ENCODE results near the gene FOXRED1. TPM values are rescaled to one million over a fixed set of nuclear protein-coding genes. Genes with fewer than 3 reads are reported as not detected.

Gene FOXRED1
- polyA plus RNA-seq, 1 donor (not counting 4 experiments of a cell fraction or from before 2014, with no cell fraction given), result 20.8 TPM

DNA sequence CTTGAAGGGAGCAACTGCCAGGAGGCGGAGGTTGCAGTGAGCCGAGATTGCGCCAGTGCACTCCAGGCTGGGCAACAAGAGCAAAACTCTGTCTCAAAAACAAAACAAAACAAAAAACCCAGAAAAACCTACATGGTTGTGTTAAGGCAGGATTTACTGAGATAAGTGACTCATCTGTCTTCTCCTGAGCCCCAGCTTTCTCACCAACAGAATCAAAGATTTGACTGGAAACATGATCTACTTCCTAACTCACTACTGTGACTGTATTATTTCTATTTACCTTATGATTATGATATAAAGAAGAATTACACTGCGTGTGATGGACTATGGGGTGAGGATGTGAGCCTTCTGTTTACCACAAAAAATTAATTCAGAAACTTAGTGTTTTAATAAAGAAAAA, 35.6 kb upstream of the FOXRED1 start:
- Histone ChIP-seq H3K4me3 (ENCODE audit: control insufficient read depth in 2 of 3, extremely low read depth in 1 of 3, insufficient read depth in 2 of 3, low read depth in 1 of 3, low read length in 3 of 3) (no peak overlapping the region), H3K9me1 (ENCODE audit: control insufficient read depth, extremely low read depth, insufficient read depth, low read length) (no peaks in the 10 kb centered on the region), H2AFZ (ENCODE audit: control insufficient read depth, low read length) (no peak overlapping the region), H3K27me3 (ENCODE audit: control insufficient read depth, extremely low read depth, insufficient read depth, low read length) (no peaks in the 10 kb centered on the region), H3K4me2 (ENCODE audit: control insufficient read depth, extremely low read depth, insufficient read depth, low read depth, low read length) (no peak overlapping the region), H3K79me2 (ENCODE audit: control insufficient read depth, insufficient read depth, low read length) (no peaks in the 10 kb centered on the region), H3K9me3 (ENCODE audit: control insufficient read depth, low read depth, low read length) (no peaks in the 10 kb centered on the region), H3K4me1 (ENCODE audit: control insufficient read depth, extremely low read depth, insufficient read depth, low read length) (no peaks in the 10 kb centered on the region), H3K9ac (ENCODE audit: control insufficient read depth, extremely low read depth, insufficient read depth, low read length) (no peak overlapping the region), H3K36me3 (ENCODE audit: control insufficient read depth in 2 of 2, extremely low read depth in 1 of 2, insufficient read depth in 2 of 2, low read length in 2 of 2) (peaks cover 0 to 5% of the 10 kb centered on the region in 2 experiments), H4K20me1 (ENCODE audit: control insufficient read depth, extremely low read depth, insufficient read depth, low read length) (no peaks in the 10 kb centered on the region), H3K27ac (ENCODE audit: control insufficient read depth, insufficient read depth, low read length) (no peak overlapping the region)
- DNase-seq (ENCODE audit: low read depth, low spot score), result no peak
- TF ChIP-seq, protein P1, sequence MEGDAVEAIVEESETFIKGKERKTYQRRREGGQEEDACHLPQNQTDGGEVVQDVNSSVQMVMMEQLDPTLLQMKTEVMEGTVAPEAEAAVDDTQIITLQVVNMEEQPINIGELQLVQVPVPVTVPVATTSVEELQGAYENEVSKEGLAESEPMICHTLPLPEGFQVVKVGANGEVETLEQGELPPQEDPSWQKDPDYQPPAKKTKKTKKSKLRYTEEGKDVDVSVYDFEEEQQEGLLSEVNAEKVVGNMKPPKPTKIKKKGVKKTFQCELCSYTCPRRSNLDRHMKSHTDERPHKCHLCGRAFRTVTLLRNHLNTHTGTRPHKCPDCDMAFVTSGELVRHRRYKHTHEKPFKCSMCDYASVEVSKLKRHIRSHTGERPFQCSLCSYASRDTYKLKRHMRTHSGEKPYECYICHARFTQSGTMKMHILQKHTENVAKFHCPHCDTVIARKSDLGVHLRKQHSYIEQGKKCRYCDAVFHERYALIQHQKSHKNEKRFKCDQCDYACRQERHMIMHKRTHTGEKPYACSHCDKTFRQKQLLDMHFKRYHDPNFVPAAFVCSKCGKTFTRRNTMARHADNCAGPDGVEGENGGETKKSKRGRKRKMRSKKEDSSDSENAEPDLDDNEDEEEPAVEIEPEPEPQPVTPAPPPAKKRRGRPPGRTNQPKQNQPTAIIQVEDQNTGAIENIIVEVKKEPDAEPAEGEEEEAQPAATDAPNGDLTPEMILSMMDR (optimal IDR thresholded peaks at IDR 0.05 in 1 of 3, IDR thresholded peaks at IDR 0.05 in 1 of 3, conservative IDR thresholded peaks at IDR 0.05 in 1 of 3; ENCODE audit: extremely low read depth in 1 of 3, insufficient read depth in 2 of 3, low read length in 3 of 3), result no peak
- TF ChIP-seq EZH2 (IDR thresholded peaks at IDR 0.05; ENCODE audit: low read length), result no peak
- dilution Hi-C loops (cut with MboI; ENCODE audit: extremely low pct_ligation_motif_present, low sequenced_read_pairs), result no loop called here
- FAIRE-seq, result no peak

GRCh38 chr11:126246636-126247035, 22.3 kb upstream of the FOXRED1 start:
- Histone ChIP-seq H3K4me3 (ENCODE audit: control insufficient read depth in 2 of 3, extremely low read depth in 1 of 3, insufficient read depth in 2 of 3, low read depth in 1 of 3, low read length in 3 of 3) (no peak overlapping the region), H3K9me3 (ENCODE audit: control insufficient read depth, low read depth, low read length) (no peaks in the 10 kb centered on the region), H3K4me2 (ENCODE audit: control insufficient read depth, extremely low read depth, insufficient read depth, low read depth, low read length) (no peak overlapping the region), H4K20me1 (ENCODE audit: control insufficient read depth, extremely low read depth, insufficient read depth, low read length) (no peaks in the 10 kb centered on the region), H3K79me2 (ENCODE audit: control insufficient read depth, insufficient read depth, low read length) (no peaks in the 10 kb centered on the region), H3K9ac (ENCODE audit: control insufficient read depth, extremely low read depth, insufficient read depth, low read length) (no peak overlapping the region), H3K27ac (ENCODE audit: control insufficient read depth, insufficient read depth, low read length) (no peak overlapping the region), H2AFZ (ENCODE audit: control insufficient read depth, low read length) (no peak overlapping the region), H3K9me1 (ENCODE audit: control insufficient read depth, extremely low read depth, insufficient read depth, low read length) (no peaks in the 10 kb centered on the region), H3K4me1 (ENCODE audit: control insufficient read depth, extremely low read depth, insufficient read depth, low read length) (no peaks in the 10 kb centered on the region), H3K27me3 (ENCODE audit: control insufficient read depth, extremely low read depth, insufficient read depth, low read length) (no peaks in the 10 kb centered on the region), H3K36me3 (ENCODE audit: control insufficient read depth in 2 of 2, extremely low read depth in 1 of 2, insufficient read depth in 2 of 2, low read length in 2 of 2) (peaks cover 5 to 8% of the 10 kb centered on the region in 2 experiments)
- FAIRE-seq, result no peak
- dilution Hi-C loops (cut with MboI; ENCODE audit: extremely low pct_ligation_motif_present, low sequenced_read_pairs), result no loop called here
- no peak for DNase-seq (ENCODE audit: low read depth, low spot score)
- TF ChIP-seq EZH2 (IDR thresholded peaks at IDR 0.05; ENCODE audit: low read length), result no peak
- TF ChIP-seq, protein P1 (optimal IDR thresholded peaks at IDR 0.05 in 1 of 3, IDR thresholded peaks at IDR 0.05 in 1 of 3, conservative IDR thresholded peaks at IDR 0.05 in 1 of 3; ENCODE audit: extremely low read depth in 1 of 3, insufficient read depth in 2 of 3, low read length in 3 of 3), result no peak

Data from keratinocyte (primary cell).